Skeletal muscle tissue (tissue), 4 donors: ENCODE measurements around the gene SLC17A1. TPM values are rescaled to one million over a fixed set of nuclear protein-coding genes. Genes with fewer than 3 reads are reported as not detected.

Experiments used
- H3K27ac ChIP-seq: one replicate; pipeline ENCODE4 v1.7.0; 2013; ENCODE audit warnings: mild to moderate bottlenecking, low read depth, low read length, inconsistent platforms
- H3K27me3 ChIP-seq, 3 donors: one replicate each; pipeline ENCODE4 v1.7.0; 2013; ENCODE audit warnings: low read length in 3 of 3; ENCODE audit not compliant: control insufficient read depth in 3 of 3, insufficient read depth in 3 of 3
- H3K36me3 ChIP-seq, 3 donors: one replicate each; pipeline ENCODE4 v1.7.0; 2013; ENCODE audit warnings: low read length in 3 of 3; ENCODE audit not compliant: control insufficient read depth in 3 of 3, insufficient read depth in 3 of 3
- H3K4me1 ChIP-seq, 3 donors: one replicate each; pipeline ENCODE4 v1.7.0; 2013; ENCODE audit warnings: low read length in 3 of 3, mild to moderate bottlenecking in 3 of 3; ENCODE audit not compliant: control insufficient read depth in 3 of 3, insufficient read depth in 3 of 3
- H3K4me3 ChIP-seq, 3 donors: one replicate each; pipeline ENCODE4 v1.7.0; 2013; ENCODE audit warnings: low read length in 3 of 3
- H3K9ac ChIP-seq, 3 donors: one replicate each; pipeline ENCODE4 v1.7.0; 2013; ENCODE audit warnings: low read length in 3 of 3, mild to moderate bottlenecking in 3 of 3, moderate library complexity in 2 of 3, low read depth in 1 of 3
- H3K9me3 ChIP-seq, 3 donors: one replicate each; pipeline ENCODE4 v1.7.0; 2013; ENCODE audit warnings: low read length in 3 of 3; ENCODE audit not compliant: control insufficient read depth in 3 of 3
- total RNA-seq: library from RNA; depleted of rRNA; stranded (reverse); fragments of >200 nt; gene quantifications from one replicate; pipeline ENCODE4 v1.2.3, GENCODE V29; 2014
- donor health status: Osteomylitis.

Gene SLC17A1
- total RNA-seq, 1 donor from 2014 or later, result not detected

DNA sequence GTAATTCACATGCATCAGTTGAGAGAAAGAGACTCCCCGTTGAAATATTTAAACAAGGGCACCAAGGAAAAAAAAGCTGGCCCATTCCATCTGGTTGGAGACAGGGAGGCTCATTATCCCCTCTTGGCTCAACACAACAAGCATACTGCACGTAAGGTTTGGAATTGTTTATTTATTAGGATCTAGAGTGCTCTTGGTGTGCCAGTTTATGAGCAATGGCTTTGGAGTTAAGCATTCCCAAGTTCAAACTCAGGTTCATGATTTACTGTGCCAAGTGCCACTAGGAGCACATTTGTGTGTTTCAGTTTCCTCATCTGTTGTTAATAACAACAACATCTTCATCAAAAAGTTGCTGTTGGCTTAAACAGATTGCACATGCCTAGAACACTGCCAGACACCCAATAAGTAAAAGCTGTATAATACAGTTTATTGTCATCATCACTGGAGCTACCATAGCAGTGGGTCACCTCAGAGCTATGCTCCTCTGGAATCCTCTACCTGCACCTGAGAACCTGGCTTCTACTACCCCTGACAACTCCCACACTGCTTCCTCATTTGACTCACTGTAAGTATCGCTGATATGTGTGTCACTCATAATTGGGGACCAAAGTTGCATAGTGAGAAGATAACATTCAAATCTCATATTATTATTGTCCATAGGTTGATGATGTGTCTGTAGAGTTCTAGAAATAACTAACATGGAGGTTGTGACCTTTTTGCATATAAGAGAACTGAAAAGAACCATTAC lies 36.8 kb upstream of the SLC17A1 start:
- H3K4me3 ChIP-seq, result no peak overlapping the region
- no peak overlapping the region for H3K9ac ChIP-seq
- no peaks in the 10 kb centered on the region for H3K4me1 ChIP-seq
- H3K27me3 ChIP-seq, result no peaks in the 10 kb centered on the region
- no peaks in the 10 kb centered on the region for H3K9me3 ChIP-seq
- H3K36me3 ChIP-seq, result no peaks in the 10 kb centered on the region
- H3K27ac ChIP-seq, result no peak overlapping the region

DNA sequence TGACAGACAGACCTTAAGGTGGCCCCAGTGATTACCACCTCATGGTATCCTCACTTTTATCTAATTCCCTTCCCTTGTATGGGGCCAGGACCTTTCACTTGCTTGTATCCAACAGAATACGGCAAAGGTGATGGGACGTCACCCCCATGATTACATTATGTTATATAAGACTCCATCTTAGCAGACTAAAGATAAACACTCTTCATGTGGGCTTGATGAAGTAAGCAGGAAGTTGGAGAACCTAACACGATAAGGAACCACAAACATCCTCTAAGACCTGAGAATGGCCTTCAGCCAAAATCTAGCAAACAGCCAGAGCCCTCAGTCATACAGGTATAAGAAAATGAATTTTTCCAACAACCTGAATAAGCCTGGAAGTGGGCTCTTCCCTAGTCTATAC lies 34.2 kb upstream of the SLC17A1 start:
- Histone ChIP-seq H3K27me3 (no peaks in the 10 kb centered on the region), H3K9me3 (no peaks in the 10 kb centered on the region), H3K4me1 (no peaks in the 10 kb centered on the region), H3K36me3 (no peaks in the 10 kb centered on the region), H3K9ac (no peak overlapping the region), H3K27ac (no peak overlapping the region), H3K4me3 (no peak overlapping the region)

DNA sequence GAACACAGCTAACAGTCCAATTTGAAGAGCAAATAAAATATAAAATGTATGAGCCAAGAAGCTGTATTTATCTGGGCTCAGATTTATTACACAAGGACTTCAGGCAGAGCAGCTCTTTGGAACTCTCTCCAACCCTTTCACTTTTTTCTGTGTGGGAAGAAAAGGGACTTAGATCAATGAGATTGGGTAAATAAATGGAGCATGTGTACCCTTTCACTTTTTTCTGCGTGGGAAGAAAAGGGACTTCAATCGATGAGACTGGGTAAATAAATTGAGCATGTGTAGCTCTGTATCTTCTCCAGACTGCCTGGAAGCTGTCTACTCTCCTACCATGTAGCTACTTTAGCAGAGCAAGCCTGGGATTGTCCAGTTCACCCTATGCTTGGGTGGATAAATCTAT lies 31.5 kb upstream of the SLC17A1 start:
- H3K4me3 ChIP-seq, result no peak overlapping the region
- no peak overlapping the region for H3K27ac ChIP-seq
- H3K36me3 ChIP-seq, result no peaks in the 10 kb centered on the region
- no peaks in the 10 kb centered on the region for H3K27me3 ChIP-seq
- H3K4me1 ChIP-seq, result no peaks in the 10 kb centered on the region
- H3K9ac ChIP-seq, result no peak overlapping the region
- no peaks in the 10 kb centered on the region for H3K9me3 ChIP-seq

DNA sequence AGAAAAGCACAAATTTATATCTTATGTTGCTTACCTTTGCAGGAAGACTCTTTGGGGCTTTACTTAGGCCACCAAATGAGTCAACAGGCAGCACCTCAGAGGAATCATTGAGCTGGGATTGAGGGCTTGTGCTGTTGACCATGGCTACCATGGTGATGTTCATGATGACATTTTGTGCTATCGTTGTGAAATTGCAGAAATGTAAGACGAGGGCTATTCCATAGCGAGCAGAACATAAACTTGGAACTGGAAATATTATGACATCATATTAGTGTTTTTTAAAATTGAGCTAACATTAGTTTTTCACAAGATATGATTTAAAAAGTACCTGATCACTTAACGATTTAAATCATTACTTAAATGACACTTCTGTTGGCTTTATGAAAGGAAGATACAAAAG lies 30.3 kb upstream of the SLC17A1 start:
- no peak overlapping the region for H3K4me3 ChIP-seq
- no peaks in the 10 kb centered on the region for H3K4me1 ChIP-seq
- H3K36me3 ChIP-seq, result no peaks in the 10 kb centered on the region
- no peak overlapping the region for H3K27ac ChIP-seq
- peaks cover 0 to 3% (median 0%) of the 10 kb centered on the region in 3 donors for H3K27me3 ChIP-seq
- H3K9ac ChIP-seq, result no peak overlapping the region
- H3K9me3 ChIP-seq, result no peaks in the 10 kb centered on the region

DNA sequence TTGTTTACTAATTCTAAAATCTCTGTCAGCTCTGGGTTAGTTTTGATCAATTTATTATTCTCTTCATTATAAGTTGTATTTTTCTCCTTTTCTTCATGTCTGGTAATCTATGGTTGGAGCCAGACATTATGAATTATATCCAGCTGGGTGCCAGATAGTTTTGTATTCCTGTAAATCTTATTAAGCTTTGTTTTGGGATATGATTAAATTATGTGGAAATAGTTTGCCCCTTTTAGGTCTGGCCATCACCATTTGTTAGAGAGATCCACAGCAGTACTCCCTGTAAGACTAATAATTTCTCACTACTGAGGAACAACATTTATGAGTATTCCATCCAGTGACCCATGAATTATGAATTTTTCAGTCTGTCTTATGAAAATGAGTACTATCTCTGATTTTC lies 20.9 kb upstream of the SLC17A1 start:
- H3K4me3 ChIP-seq, result no peak overlapping the region
- no peaks in the 10 kb centered on the region for H3K9me3 ChIP-seq
- H3K36me3 ChIP-seq, result no peaks in the 10 kb centered on the region
- H3K9ac ChIP-seq, result no peak overlapping the region
- H3K27me3 ChIP-seq, result no peaks in the 10 kb centered on the region
- no peak overlapping the region for H3K27ac ChIP-seq
- H3K4me1 ChIP-seq, result no peaks in the 10 kb centered on the region

DNA sequence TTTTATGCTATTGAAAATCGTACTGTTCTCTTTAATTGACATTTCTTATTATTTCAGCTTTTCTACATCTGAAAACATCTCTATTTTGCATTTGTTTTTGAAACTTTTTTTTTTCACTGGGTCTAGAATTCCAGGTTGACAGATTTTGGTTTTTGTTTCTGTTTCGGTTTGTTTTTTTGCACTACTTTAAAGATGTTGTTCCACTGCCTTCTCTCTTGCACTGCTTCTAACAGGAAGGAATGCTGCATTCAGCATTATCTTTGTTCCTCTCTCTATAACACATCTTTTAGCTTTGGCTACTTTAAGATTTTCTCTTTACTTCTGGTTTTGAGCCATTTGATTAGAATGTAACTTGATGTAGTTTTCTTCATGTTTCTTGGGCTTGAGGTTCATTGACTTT lies 20.1 kb upstream of the SLC17A1 start:
- H3K36me3 ChIP-seq, result no peaks in the 10 kb centered on the region
- H3K9ac ChIP-seq, result no peak overlapping the region
- H3K4me1 ChIP-seq, result no peaks in the 10 kb centered on the region
- no peaks in the 10 kb centered on the region for H3K9me3 ChIP-seq
- H3K27ac ChIP-seq, result no peak overlapping the region
- H3K27me3 ChIP-seq, result no peaks in the 10 kb centered on the region
- no peak overlapping the region for H3K4me3 ChIP-seq

DNA sequence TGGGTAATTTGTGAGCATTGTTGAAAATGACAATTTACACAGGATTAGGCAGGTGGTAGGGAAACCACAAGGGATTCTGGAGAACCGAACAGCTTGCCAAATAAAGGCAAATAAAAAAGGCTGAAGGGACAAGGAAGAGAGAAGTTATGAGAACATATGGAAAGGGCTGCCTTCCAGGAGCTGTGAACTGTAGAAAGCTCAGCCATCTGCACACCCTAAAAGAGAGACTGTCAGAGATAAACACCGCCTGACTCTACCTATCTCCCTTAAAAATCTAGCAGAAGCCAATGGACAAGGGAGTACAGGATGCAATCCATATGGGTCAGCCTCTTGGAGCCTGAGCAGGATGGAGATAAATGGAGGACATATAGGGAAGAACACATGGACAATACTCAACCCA lies 12.7 kb upstream of the SLC17A1 start:
- Histone ChIP-seq H3K27ac (no peak overlapping the region), H3K27me3 (no peaks in the 10 kb centered on the region), H3K36me3 (no peaks in the 10 kb centered on the region), H3K4me1 (no peaks in the 10 kb centered on the region), H3K9me3 (no peaks in the 10 kb centered on the region), H3K4me3 (no peak overlapping the region), H3K9ac (no peak overlapping the region)

DNA sequence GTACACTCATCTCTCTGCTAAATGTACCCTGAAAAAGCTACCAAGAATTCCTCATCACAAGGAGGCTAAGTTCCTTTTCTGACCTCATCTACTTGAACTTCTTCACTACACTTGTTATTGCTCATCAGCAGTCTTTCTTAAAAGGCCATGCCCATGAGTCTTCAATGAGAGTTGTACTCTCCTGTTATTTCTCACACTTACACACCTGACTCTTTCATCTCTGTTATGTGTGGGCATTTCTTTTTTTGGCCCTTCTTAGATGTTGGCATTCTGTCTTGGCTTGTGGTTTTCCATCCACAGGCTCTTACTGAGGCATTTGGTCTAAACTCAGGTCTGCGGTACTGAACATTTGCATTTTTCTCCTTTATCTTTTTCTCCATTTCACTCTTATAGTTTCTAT lies 10.7 kb upstream of the SLC17A1 start:
- H3K36me3 ChIP-seq, result no peaks in the 10 kb centered on the region
- no peak overlapping the region for H3K27ac ChIP-seq
- no peak overlapping the region for H3K4me3 ChIP-seq
- H3K9me3 ChIP-seq, result no peaks in the 10 kb centered on the region
- H3K27me3 ChIP-seq, result no peaks in the 10 kb centered on the region
- no peak overlapping the region for H3K9ac ChIP-seq
- no peaks in the 10 kb centered on the region for H3K4me1 ChIP-seq

DNA sequence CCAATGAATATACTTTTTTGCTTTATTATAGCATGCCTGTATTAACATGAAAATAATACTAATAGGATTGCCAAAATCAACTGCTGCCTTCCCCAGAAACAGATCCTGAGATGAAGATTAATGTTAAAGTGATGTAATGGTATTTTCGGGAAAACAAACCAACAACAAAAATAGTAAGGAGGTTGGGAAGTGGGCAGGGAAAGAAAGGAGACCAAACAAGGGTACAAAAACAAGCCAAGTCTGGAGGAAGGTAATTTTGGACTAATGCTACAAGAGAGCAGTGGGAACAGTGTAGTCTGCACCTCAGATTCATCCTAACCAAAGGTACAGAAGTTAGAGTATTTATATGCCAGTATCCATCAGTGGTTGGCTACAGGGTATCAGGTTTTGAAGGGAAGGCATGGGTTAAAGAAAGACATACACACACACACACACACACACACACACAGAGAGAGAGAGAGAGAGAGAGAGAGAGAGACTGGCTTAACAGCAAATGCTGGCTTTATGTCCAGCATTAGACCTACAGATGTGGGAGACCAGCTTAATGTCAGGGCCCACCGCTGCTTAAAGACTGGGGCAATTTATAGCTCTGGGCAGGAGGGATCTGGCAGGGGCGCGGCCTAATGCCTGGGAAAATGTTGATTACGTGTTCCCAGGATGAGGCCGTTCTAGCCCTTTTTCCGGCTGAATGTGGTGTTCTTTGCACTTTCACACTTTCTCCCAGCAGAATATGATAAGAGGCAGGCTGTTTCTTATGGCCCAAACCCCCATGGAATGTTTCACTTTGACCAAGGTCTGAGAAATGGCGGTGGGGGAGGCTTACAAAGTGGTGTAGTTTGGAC lies 3.8 kb upstream of the SLC17A1 start:
- no peaks in the 10 kb centered on the region for H3K9me3 ChIP-seq
- no peak overlapping the region for H3K9ac ChIP-seq
- H3K27me3 ChIP-seq, result peaks cover 0 to 4% (median 0%) of the 10 kb centered on the region in 3 donors
- H3K36me3 ChIP-seq, result no peaks in the 10 kb centered on the region
- H3K4me1 ChIP-seq, result no peaks in the 10 kb centered on the region
- no peak overlapping the region for H3K27ac ChIP-seq
- H3K4me3 ChIP-seq, result no peak overlapping the region

DNA sequence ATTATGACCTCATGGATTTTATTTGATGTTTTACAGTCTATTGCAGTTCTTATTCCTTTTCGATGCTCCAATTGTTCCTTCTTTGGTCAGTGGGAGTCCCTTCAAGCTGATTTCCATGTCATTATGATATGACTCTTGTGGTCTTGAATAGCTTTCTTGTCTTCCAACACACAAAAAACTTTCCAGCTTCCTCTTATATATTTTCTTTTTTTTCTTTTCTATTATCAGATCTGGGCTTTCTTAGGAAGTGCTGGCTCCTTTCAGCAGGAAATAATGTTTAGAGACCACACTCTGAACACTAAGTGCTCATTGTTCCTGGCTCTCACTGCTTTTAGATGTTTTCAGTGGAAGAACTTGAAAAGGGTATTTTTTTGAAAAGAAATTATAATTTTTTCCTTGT lies 3.1 kb upstream of the SLC17A1 start:
- H3K9me3 ChIP-seq, result no peaks in the 10 kb centered on the region
- H3K4me3 ChIP-seq, result no peak overlapping the region
- H3K27ac ChIP-seq, result no peak overlapping the region
- H3K36me3 ChIP-seq, result no peaks in the 10 kb centered on the region
- H3K4me1 ChIP-seq, result no peaks in the 10 kb centered on the region
- no peak overlapping the region for H3K9ac ChIP-seq
- peaks cover 0 to 4% (median 0%) of the 10 kb centered on the region in 3 donors for H3K27me3 ChIP-seq
